ENCODE results near the gene PYGM.
"Not testable (repeated sequence)": the region's sequence is repeated elsewhere in the genome, so short reads cannot be mapped to it uniquely, and the experiment has no call there.

PYGM gene

GRCh38 chr11:64715110-64715509 is 44.7 kb downstream of the PYGM start:
- DNase-seq: no peak

GRCh38 chr11:64714666-64715065 is 45.1 kb downstream of the PYGM start:
- DNase-seq: no peak

- no peak for DNase-seq
Measured at GRCh38 chr11:64713781-64714363, 45.9 kb downstream of the PYGM start.

- peak in 1 of 2 donors; percentile 23 for DNase-seq
Measured at GRCh38 chr11:64713016-64713707, 46.6 kb downstream of the PYGM start.

GRCh38 chr11:64712430-64713015 is 47.3 kb downstream of the PYGM start:
- peak in 1 of 2 donors; percentile 19 for DNase-seq

- DNase-seq: no peak
Measured at GRCh38 chr11:64711956-64712362, 47.8 kb downstream of the PYGM start.

- no peak for DNase-seq
Measured at GRCh38 chr11:64711138-64711955, 48.4 kb downstream of the PYGM start.

- DNase-seq: no peak
Measured at GRCh38 chr11:64710418-64711137, 49.2 kb downstream of the PYGM start.

- DNase-seq: no peak
Measured at GRCh38 chr11:64705501-64705900, 54.3 kb downstream of the PYGM start.

- no peak for DNase-seq
Measured at GRCh38 chr11:64703048-64703447, 56.7 kb downstream of the PYGM start.

GRCh38 chr11:64701956-64702355 is 57.8 kb downstream of the PYGM start:
- DNase-seq: not testable (repeated sequence)

- no peak for DNase-seq
Measured at GRCh38 chr11:64698427-64698826, 61.3 kb downstream of the PYGM start.

GRCh38 chr11:64697663-64698375 is 62.0 kb downstream of the PYGM start:
- no peak for DNase-seq
